ENCODE data around the gene DCLK2. TPM values are rescaled to one million over a fixed set of nuclear protein-coding genes. Genes with fewer than 3 reads are reported as not detected.

Gene DCLK2
- total RNA-seq, 1 experiment from 2014 or later = 0.10 TPM

DNA sequence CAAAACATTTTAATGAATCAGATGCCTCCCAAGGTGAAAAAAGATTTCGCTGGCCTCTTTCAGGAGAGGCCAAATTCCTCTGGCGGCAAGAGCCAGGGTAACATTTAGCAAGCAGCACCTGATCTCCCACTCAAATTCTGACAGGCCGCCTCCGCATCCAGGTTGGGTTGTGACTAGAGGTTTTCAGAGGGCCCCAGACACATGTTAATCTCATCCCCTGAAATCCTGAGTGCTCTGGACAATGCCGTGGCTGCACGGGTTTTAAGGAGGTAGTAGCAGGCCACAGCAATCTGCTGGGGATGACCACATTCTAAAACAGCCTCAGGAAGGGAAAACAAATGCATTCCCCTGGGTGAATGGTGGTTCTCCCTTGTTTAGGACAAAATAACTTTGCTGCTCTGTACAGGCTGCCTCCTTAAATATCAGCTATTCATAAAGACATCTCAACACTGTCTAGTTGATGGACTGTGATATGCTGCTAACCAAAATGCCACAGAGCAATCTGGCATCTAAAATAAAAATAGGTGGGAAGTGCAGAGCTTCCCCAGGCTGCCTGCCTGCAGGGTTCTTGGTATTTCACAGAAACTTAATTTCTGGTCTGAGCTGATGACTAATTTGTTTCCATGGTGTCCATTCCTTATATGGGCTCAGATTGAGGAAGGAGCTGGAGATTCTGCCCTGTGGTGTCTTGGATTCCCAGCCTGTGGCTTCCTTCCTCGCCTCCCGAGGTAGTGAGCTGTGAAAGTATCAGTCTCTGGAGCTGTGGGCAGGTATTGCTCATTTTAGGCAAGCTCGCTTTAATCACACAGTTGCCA lies 202.0 kb downstream of the DCLK2 start:
- DNase-seq (ENCODE audit: low spot score) = no peak

DNA sequence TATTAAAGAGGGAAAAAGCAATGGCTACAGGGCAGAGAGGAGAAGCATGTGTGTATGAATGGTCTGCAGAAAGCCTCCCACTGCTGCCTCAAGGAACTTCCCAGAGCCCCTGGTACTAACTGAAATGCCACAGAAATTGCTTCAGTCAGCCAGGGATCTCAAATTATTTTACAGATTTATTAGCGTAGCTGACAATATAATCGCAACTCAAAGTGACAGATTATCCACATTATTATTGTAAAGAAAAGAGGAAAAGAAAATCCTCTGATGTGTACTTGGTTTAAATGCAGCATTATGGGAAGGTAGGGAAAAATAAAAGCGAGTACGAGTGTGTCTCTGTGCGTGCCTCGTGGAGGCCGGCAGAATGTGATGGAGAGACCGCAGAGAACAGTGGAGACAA lies 202.7 kb downstream of the DCLK2 start:
- no peak for DNase-seq (ENCODE audit: low spot score)
- in situ Hi-C loops (cut with HindIII; ENCODE audit: low sequenced_read_pairs) = no loop called here

More for the DNA sequence above, 202.0 kb downstream of the DCLK2 start:
- in situ Hi-C loops (cut with HindIII; ENCODE audit: low sequenced_read_pairs) = no loop called here

DNA sequence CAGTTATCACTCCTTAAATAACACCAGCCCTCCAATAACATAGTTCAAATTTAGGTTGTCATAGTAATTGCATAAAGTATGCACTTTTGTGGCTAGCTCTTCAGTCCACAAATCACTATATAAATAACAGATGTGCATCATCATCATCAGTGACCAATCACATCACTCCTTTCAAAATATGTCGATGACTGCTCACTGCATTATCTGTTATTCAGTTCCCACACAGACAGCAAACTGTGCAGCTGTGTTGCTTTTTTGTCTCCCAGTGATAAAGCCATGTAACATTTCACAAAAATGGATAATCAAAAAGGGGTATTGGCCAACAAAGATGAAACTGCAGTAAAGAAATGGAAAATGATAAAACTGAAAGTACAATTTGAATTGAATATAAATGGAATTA lies 205.4 kb downstream of the DCLK2 start:
- DNase-seq (ENCODE audit: low spot score) = no peak
- in situ Hi-C loops (cut with HindIII; ENCODE audit: low sequenced_read_pairs) = no loop called here

GRCh38 chr4:150286656-150287055 lies 208.4 kb downstream of the DCLK2 start:
- no peak for DNase-seq (ENCODE audit: low spot score)
- in situ Hi-C loops (cut with HindIII; ENCODE audit: low sequenced_read_pairs) = no loop called here

DNA sequence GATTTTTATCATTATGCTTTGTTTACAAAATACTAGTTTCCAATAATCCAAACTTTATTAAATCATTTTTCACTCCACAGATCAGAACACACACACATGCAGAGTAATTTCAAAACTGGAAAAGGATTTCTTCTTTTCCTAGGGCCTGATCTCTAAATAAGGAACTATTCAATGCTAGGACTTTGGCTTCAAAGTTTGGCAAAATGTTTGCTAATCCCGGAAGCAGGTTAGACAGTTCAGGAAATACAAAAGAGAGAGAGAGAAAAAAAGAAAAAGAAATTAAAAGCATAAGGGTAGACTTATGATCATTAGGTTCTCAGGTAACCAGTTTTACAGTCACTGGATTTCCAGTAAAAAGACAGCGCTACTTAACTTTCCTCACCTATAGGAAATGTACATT lies 211.0 kb downstream of the DCLK2 start:
- no peak for DNase-seq (ENCODE audit: low spot score)
- in situ Hi-C loops (cut with HindIII; ENCODE audit: low sequenced_read_pairs) = no loop called here

GRCh38 chr4:150289881-150290280 lies 211.6 kb downstream of the DCLK2 start:
- in situ Hi-C loops (cut with HindIII; ENCODE audit: low sequenced_read_pairs) = no loop called here
- no peak for DNase-seq (ENCODE audit: low spot score)

- peak; percentile 67 for DNase-seq (ENCODE audit: low spot score)
- in situ Hi-C loops (cut with HindIII; ENCODE audit: low sequenced_read_pairs) = no loop called here
These were observed 219.7 kb downstream of the DCLK2 start for GRCh38 chr4:150297861-150298474.

DNA sequence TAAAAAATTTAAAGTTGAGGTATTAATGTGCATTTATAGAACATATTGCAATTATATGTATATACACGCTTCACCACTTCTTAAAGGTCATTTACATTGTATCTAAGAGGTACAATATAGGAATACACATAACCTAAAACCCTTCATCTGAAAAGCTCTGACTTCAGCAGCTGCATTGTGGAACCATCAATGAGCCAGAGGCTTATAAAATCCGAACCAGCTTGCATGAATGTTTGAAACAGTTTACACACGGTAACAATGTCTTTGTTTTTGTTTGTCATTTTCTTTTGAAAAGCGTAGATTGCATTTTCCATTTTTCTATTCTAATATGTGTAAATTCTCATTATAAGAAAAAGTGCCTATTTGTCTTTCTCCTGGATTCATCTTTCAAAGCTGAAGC lies 221.6 kb downstream of the DCLK2 start:
- in situ Hi-C loops (cut with HindIII; ENCODE audit: low sequenced_read_pairs) = no loop called here
- DNase-seq (ENCODE audit: low spot score) = no peak

DNA sequence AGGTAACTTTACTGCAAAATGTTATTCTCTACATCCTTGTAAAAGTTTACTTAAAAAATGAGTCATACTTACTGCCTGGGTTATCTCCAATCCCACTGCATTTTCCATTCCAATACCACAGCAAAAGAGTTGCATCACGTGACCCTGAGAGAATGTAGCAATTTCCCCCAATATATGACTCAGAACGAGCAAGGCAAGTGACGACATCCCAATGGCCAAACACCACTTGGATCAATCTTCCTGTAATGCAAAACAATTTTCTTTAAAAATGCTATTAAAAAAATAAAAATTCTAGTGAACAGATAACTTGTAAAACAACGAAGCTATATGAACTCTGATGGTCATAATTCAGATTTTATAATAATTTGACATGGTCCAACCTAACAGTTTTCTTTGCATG lies 224.3 kb downstream of the DCLK2 start:
- in situ Hi-C loops (cut with HindIII; ENCODE audit: low sequenced_read_pairs) = no loop called here
- no peak for DNase-seq (ENCODE audit: low spot score)

DNA sequence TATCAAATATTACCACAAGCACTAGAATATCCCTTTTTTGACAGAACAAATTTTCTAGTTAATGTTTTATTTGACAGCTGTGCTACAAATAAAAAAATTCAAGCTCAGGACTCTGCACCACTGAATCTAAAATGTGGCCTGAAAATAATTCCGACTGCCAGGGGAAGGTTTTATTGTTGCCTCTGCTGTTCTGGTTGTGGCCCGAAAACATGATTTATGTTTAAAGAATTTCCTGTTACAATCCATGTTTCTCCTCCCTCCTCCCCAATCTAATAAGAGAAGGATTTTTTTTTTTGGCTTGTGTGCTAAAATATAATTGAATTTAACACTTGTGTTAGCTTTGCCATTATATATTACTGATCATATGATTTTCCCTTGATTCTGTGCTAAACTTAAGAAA lies 227.8 kb downstream of the DCLK2 start:
- DNase-seq (ENCODE audit: low spot score) = no peak
- in situ Hi-C loops (cut with HindIII; ENCODE audit: low sequenced_read_pairs) = no loop called here

DNA sequence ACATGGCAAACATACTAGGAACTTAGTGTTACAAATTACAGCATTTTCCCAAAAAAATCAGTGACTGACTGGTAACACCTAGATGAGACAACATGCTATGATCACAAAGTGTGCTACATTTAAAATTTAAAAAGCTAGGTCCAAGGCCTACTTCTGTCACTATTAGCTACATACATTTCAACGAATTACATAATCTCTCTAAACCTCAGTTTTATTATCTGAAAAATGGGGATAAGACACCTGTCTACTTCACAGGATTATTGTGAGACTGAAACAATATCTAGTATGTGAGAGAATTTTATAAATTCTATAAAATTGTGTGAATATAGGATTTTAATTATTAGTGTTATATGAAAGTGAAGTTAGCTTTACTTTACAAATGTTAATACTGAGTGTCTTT lies 228.5 kb downstream of the DCLK2 start:
- DNase-seq (ENCODE audit: low spot score) = no peak
- in situ Hi-C loops (cut with HindIII; ENCODE audit: low sequenced_read_pairs) = no loop called here
